HG02759 (cell line): ENCODE measurements around the gene PGM2L1.
"Not testable (repeated sequence)": the region's sequence is repeated elsewhere in the genome, so short reads cannot be mapped to it uniquely, and the experiment has no call there.

ENCODE experiments used
- ATAC-seq: cut with Tn5 transposase; IDR thresholded peaks from one replicate; pipeline ENCODE4 v1.9.1; 2021; ENCODE audit warnings: mild to moderate bottlenecking, moderate library complexity; ENCODE audit not compliant: unreplicated experiment

PGM2L1 gene

GRCh38 chr11:74341921-74342320, 56.3 kb downstream of the PGM2L1 start:
- ATAC-seq, result no peak

- ATAC-seq, result no peak
Measured at GRCh38 chr11:74339619-74340018, 58.6 kb downstream of the PGM2L1 start.

- ATAC-seq, result no peak
Measured at GRCh38 chr11:74338963-74339362, 59.3 kb downstream of the PGM2L1 start.

GRCh38 chr11:74333193-74333592, 65.0 kb downstream of the PGM2L1 start:
- ATAC-seq, result no peak

- ATAC-seq, result no peak
Measured at GRCh38 chr11:74332291-74332690, 65.9 kb downstream of the PGM2L1 start.

- ATAC-seq, result not testable (repeated sequence)
Measured at GRCh38 chr11:74331000-74331399, 67.2 kb downstream of the PGM2L1 start.

- ATAC-seq, result no peak
Measured at GRCh38 chr11:74330075-74330858, 68.0 kb downstream of the PGM2L1 start.

GRCh38 chr11:74327076-74327475, 71.2 kb downstream of the PGM2L1 start:
- ATAC-seq, result no peak

- ATAC-seq, result no peak
Measured at GRCh38 chr11:74326665-74327064, 71.6 kb downstream of the PGM2L1 start.

- no peak for ATAC-seq
Measured at GRCh38 chr11:74325649-74326645, 72.3 kb downstream of the PGM2L1 start.

- no peak for ATAC-seq
Measured at GRCh38 chr11:74322667-74323066, 75.6 kb downstream of the PGM2L1 start.

GRCh38 chr11:74321487-74322188, 76.6 kb downstream of the PGM2L1 start:
- no peak for ATAC-seq

- ATAC-seq, result no peak
Measured at GRCh38 chr11:74320538-74320937, 77.7 kb downstream of the PGM2L1 start.

- no peak for ATAC-seq
Measured at GRCh38 chr11:74319139-74319816, 79.0 kb downstream of the PGM2L1 start.

GRCh38 chr11:74318241-74318932, 79.8 kb downstream of the PGM2L1 start:
- ATAC-seq, result no peak

- no peak for ATAC-seq
Measured at GRCh38 chr11:74316772-74317505, 81.3 kb downstream of the PGM2L1 start.

- ATAC-seq, result no peak
Measured at GRCh38 chr11:74312326-74312725, 85.9 kb downstream of the PGM2L1 start.

GRCh38 chr11:74311352-74311926, 86.8 kb downstream of the PGM2L1 start, which contains the start of gene P4HA3:
TSS of gene P4HA3 (minus strand) at chr11:74311640. CDS start at chr11:74311611, 29 bp downstream.
- ATAC-seq, result no peak

- ATAC-seq, result no peak
Measured at GRCh38 chr11:74310857-74311256, 87.4 kb downstream of the PGM2L1 start.
